Hematopoietic multipotent progenitor cell (in vitro differentiated cells): Measurements from ENCODE around the gene SLC25A12. TPM values are rescaled to one million over a fixed set of nuclear protein-coding genes. Genes with fewer than 3 reads are reported as not detected.
A peak's percentile ranks its signal among the peaks of the same experiment; 100 is the strongest.
"Not testable (repeated sequence)": the region's sequence is repeated elsewhere in the genome, so short reads cannot be mapped to it uniquely, and the experiment has no call there.

Source experiments
- DNase-seq, 3 donors: peaks; one replicate each; pipeline ENCODE4 v3.0.0-alpha.2; 2011 to 2015; ENCODE audit warnings: low read depth in 2 of 3, low spot score in 2 of 3
- total RNA-seq: library from RNA; depleted of rRNA; stranded (reverse); fragments of >200 nt; gene quantifications from one replicate; pipeline ENCODE4 v1.2.3, GENCODE V29; 2012

SLC25A12 gene
- total RNA-seq, 1 donor, result 14.0 TPM

- DNase-seq, result peak in 1 of 3 donors; percentile 40
These were observed 100.1 kb downstream of the SLC25A12 start for GRCh38 chr2:171793691-171794678.

- DNase-seq, result no peak
These were observed 101.0 kb downstream of the SLC25A12 start for GRCh38 chr2:171792886-171793580.

GRCh38 chr2:171792157-171792556 is 101.9 kb downstream of the SLC25A12 start:
- no peak for DNase-seq

GRCh38 chr2:171791361-171791760 is 102.7 kb downstream of the SLC25A12 start:
- DNase-seq, result no peak

- no peak for DNase-seq
These were observed 104.1 kb downstream of the SLC25A12 start for GRCh38 chr2:171789956-171790355.

GRCh38 chr2:171788316-171788993 is 105.6 kb downstream of the SLC25A12 start:
- no peak for DNase-seq

- DNase-seq, result no peak
These were observed 106.5 kb downstream of the SLC25A12 start for GRCh38 chr2:171787333-171788072.

- no peak for DNase-seq
These were observed 108.6 kb downstream of the SLC25A12 start for GRCh38 chr2:171785450-171785849.

GRCh38 chr2:171778515-171778914 is 115.5 kb downstream of the SLC25A12 start:
- DNase-seq, result no peak

GRCh38 chr2:171774581-171774980 is 119.5 kb downstream of the SLC25A12 start:
- DNase-seq, result not testable (repeated sequence)

- no peak for DNase-seq
These were observed 121.7 kb downstream of the SLC25A12 start for GRCh38 chr2:171772373-171772772.

GRCh38 chr2:171771463-171771862 is 122.6 kb downstream of the SLC25A12 start:
- no peak for DNase-seq

- DNase-seq, result no peak
These were observed 130.4 kb downstream of the SLC25A12 start for GRCh38 chr2:171763602-171764001.

GRCh38 chr2:171762879-171763573 is 131.0 kb downstream of the SLC25A12 start:
- no peak for DNase-seq

GRCh38 chr2:171761176-171761575 is 132.9 kb downstream of the SLC25A12 start:
- not testable (repeated sequence) for DNase-seq

- DNase-seq, result not testable (repeated sequence)
These were observed 135.3 kb downstream of the SLC25A12 start for GRCh38 chr2:171758762-171759161.

GRCh38 chr2:171754254-171754939 is 139.6 kb downstream of the SLC25A12 start:
- DNase-seq, result no peak

- DNase-seq, result no peak
These were observed 146.7 kb downstream of the SLC25A12 start for GRCh38 chr2:171747371-171747770.

GRCh38 chr2:171745806-171746205 is 148.2 kb downstream of the SLC25A12 start:
- DNase-seq, result no peak
